Endothelial cell of umbilical vein (primary cell): ENCODE data around the gene TIPARP. TPM values are rescaled to one million over a fixed set of nuclear protein-coding genes. Genes with fewer than 3 reads are reported as not detected.

ENCODE experiments used
- BruUV-seq: library from RNA; stranded (reverse); fragments of 400-500 nt; replicated peaks from 2 replicates; lab custom pipeline; 2021; lab: Mats Ljungman, UMichigan
- CTCF ChIA-PET: fragments of 300-600, 350-600 bp; sonication (Branson Sonifier 250); formaldehyde crosslinking; loops from one replicate; lab custom pipeline; 2021; ENCODE audit warnings: antibody characterized with exemption, inconsistent platforms; lab: Charles Lee
- POLR2A ChIA-PET: fragments of 300-600, 350-600 bp; sonication (Branson Sonifier 250); formaldehyde crosslinking; loops from one replicate; lab custom pipeline; 2021; ENCODE audit warnings: antibody characterized with exemption, inconsistent platforms; lab: Charles Lee
- DNase-seq: peaks from one replicate; pipeline ENCODE4 v3.0.0-alpha.2; 2011; ENCODE audit warnings: low read depth, low spot score
- FAIRE-seq: peaks from 2 replicates; lab custom pipeline; 2011; peaks lifted over from hg19 to GRCh38; lab: Jason Lieb, UNC
- H2AFZ ChIP-seq: 2 replicates; pipeline ENCODE4 v1.6.0; 2012; ENCODE audit warnings: low read depth, low read length, control low read depth, inconsistent platforms
- H3K27ac ChIP-seq: 2 replicates; pipeline ENCODE4 v1.5.1; 2011; ENCODE audit warnings: low read depth, mild to moderate bottlenecking, control low read depth, low read length, moderate library complexity; ENCODE audit not compliant: insufficient read depth
- H3K27me3 ChIP-seq, 2 experiments: 2 replicates each; pipeline versions ENCODE4 v1.6.0 to v1.6.1; 2011; ENCODE audit warnings: low read length in 2 of 2, mixed read lengths in 1 of 2; ENCODE audit not compliant: control insufficient read depth in 2 of 2, insufficient read depth in 2 of 2
- H3K36me3 ChIP-seq, 2 experiments: 2 replicates in 1 of 2; 3 replicates in 1 of 2; pipeline ENCODE4 v1.5.1; 2011; ENCODE audit warnings: low read length in 2 of 2, mild to moderate bottlenecking in 1 of 2, moderate library complexity in 1 of 2; ENCODE audit not compliant: control insufficient read depth in 2 of 2, insufficient read depth in 2 of 2; ENCODE audit errors: extremely low read depth in 1 of 2
- H3K4me1 ChIP-seq: 3 replicates; pipeline ENCODE4 v1.5.1; 2011; ENCODE audit warnings: mild to moderate bottlenecking, low read length; ENCODE audit not compliant: control insufficient read depth, insufficient read depth; ENCODE audit errors: extremely low read depth
- H3K4me2 ChIP-seq: 2 replicates; pipeline ENCODE4 v1.6.1; 2011; ENCODE audit warnings: low read length, control low read depth, mixed read lengths; ENCODE audit not compliant: insufficient read depth
- H3K4me3 ChIP-seq, 3 experiments: fragments of 200-600 bp in 1 of 3; sonication (generic), shearing (Covaris generic) in 1 of 3; replicated peaks in 1 of 3; 2 replicates each; pipeline ENCODE4 v1.5.1; 2011 to 2016; ENCODE audit warnings: control low read depth in 3 of 3, low read length in 3 of 3, mild to moderate bottlenecking in 2 of 3, inconsistent platforms in 1 of 3, low read depth in 1 of 3, moderate library complexity in 1 of 3; ENCODE audit not compliant: insufficient read depth in 1 of 3
- H3K79me2 ChIP-seq: 2 replicates; pipeline ENCODE4 v1.6.0; 2012; ENCODE audit warnings: low read length, inconsistent platforms; ENCODE audit not compliant: control insufficient read depth, insufficient read depth
- H3K9ac ChIP-seq: replicated peaks from 2 replicates; pipeline ENCODE3; 2011; ENCODE audit warnings: low read length, control low read depth; ENCODE audit not compliant: insufficient read depth; ENCODE audit errors: extremely low read depth
- H3K9me1 ChIP-seq: replicated peaks from 3 replicates; pipeline ENCODE4 v1.6.0; 2011; ENCODE audit warnings: mild to moderate bottlenecking, low read length; ENCODE audit not compliant: control insufficient read depth, insufficient read depth; ENCODE audit errors: extremely low read depth
- H3K9me3 ChIP-seq: replicated peaks from 2 replicates; pipeline ENCODE4 v1.5.1; 2012; ENCODE audit warnings: low read length, inconsistent platforms; ENCODE audit not compliant: control insufficient read depth, insufficient read depth
- H4K20me1 ChIP-seq: replicated peaks from 2 replicates; pipeline ENCODE3; 2011; ENCODE audit warnings: mild to moderate bottlenecking, low read length; ENCODE audit not compliant: control insufficient read depth, insufficient read depth; ENCODE audit errors: extremely low read depth
- EZH2 ChIP-seq: IDR thresholded peaks from 2 replicates; pipeline ENCODE4 v1.6.1; 2012; ENCODE audit warnings: borderline replicate concordance, low read depth, mild to moderate bottlenecking, moderate library complexity, low read length, inconsistent platforms; ENCODE audit not compliant: severe bottlenecking
- FOS ChIP-seq: IDR thresholded peaks from 2 replicates; pipeline ENCODE4 v1.6.1; 2011; ENCODE audit warnings: mild to moderate bottlenecking, low read length, moderate library complexity, borderline replicate concordance; ENCODE audit not compliant: insufficient read depth
- GATA2 ChIP-seq: IDR thresholded peaks from 2 replicates; pipeline ENCODE4 v1.7.0; 2011; ENCODE audit warnings: low read depth, mild to moderate bottlenecking, moderate library complexity, mixed read lengths, low read length; ENCODE audit not compliant: insufficient read length, insufficient read depth
- JUN ChIP-seq: IDR thresholded peaks from 2 replicates; pipeline ENCODE4 v1.6.1; 2011; ENCODE audit warnings: borderline replicate concordance, low read depth; ENCODE audit not compliant: insufficient read length, insufficient read depth
- MYC ChIP-seq: IDR thresholded peaks from one replicate; pipeline ENCODE4 v1.6.1; 2011; ENCODE audit warnings: mild to moderate bottlenecking, low read depth, low read length
- POLR2A ChIP-seq: IDR thresholded peaks from 2 replicates; pipeline ENCODE4 v1.6.1; 2012; ENCODE audit warnings: low read depth, mild to moderate bottlenecking, control low read depth, low read length
- POLR2AphosphoS5 ChIP-seq: IDR thresholded peaks from 2 replicates; pipeline ENCODE4 v1.6.1; 2012; ENCODE audit warnings: low read depth, mild to moderate bottlenecking, control low read depth, low read length, moderate library complexity; ENCODE audit not compliant: insufficient read depth
- dilution Hi-C: fragments of 300-500 bp; cut with MboI; formaldehyde crosslinking; loops from one replicate; pipeline ENCODE4 v1.15.0; 2019; ENCODE audit warnings: low sequenced_read_pairs; ENCODE audit not compliant: extremely low pct_ligation_motif_present
- intact Hi-C: fragments of 100-400 bp; cut with micrococcal nuclease; formaldehyde crosslinking; loops from one replicate; pipeline ENCODE4 v1.10.0; 2022
- polyA plus RNA-seq, 4 experiments: library from polyadenylated mRNA; depleted of rRNA in 3 of 4; stranded (reverse) in 3 of 4; unstranded in 1 of 4; fragments of >200 nt; gene quantifications; 2 replicates each; pipeline versions ENCODE4 v1.2.1 to v1.2.3, GENCODE V29; 2011 to 2012; ENCODE audit warnings: missing spikeins in 1 of 4
- total RNA-seq: library from RNA; stranded (reverse); gene quantifications from 2 replicates; pipeline ENCODE4 v1.2.3, GENCODE V29; 2021
- TF ChIP-seq, protein P1 (sequence below): IDR thresholded peaks from 2 replicates; pipeline ENCODE4 v1.6.1; 2011; ENCODE audit not compliant: insufficient read depth, insufficient read length
- TF ChIP-seq, protein P2 (sequence below), 2 donors: IDR thresholded peaks; 1 replicate in 1 of 2; 2 replicates in 1 of 2; pipeline ENCODE4 v1.5.1; 2011; ENCODE audit warnings: low read length in 2 of 2, mild to moderate bottlenecking in 2 of 2, moderate library complexity in 2 of 2, control low read depth in 1 of 2, inconsistent platforms in 1 of 2, low read depth in 1 of 2; ENCODE audit not compliant: insufficient read depth in 1 of 2; ENCODE audit errors: extremely low read depth in 1 of 2

TIPARP gene
- total and polyA plus RNA-seq, 2 donors (not counting 3 experiments of a cell fraction or from before 2014, with no cell fraction given) = 9.1 to 21.2 TPM

GRCh38 chr3:156681002-156681401 is 6.6 kb downstream of the TIPARP start:
- no peaks in the 10 kb centered on the region for H3K9me1 ChIP-seq
- no peak overlapping the region for H3K4me3 ChIP-seq
- dilution Hi-C loops (loop anchor here (25.0 kb wide), 1 partner anchor 456 kb away; no protein-coding TSS in a partner anchor), intact Hi-C loops (loop anchor here (1.0 kb wide), 1 partner anchor 11 kb away; no protein-coding TSS in a partner anchor)
- TF ChIP-seq POLR2A = no peak
- no peak for TF ChIP-seq FOS
- no peak for TF ChIP-seq EZH2
- no peak for TF ChIP-seq JUN
- no peak for TF ChIP-seq POLR2AphosphoS5
- TF ChIP-seq, protein P1, sequence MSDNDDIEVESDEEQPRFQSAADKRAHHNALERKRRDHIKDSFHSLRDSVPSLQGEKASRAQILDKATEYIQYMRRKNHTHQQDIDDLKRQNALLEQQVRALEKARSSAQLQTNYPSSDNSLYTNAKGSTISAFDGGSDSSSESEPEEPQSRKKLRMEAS = no peak
- TF ChIP-seq, protein P2, sequence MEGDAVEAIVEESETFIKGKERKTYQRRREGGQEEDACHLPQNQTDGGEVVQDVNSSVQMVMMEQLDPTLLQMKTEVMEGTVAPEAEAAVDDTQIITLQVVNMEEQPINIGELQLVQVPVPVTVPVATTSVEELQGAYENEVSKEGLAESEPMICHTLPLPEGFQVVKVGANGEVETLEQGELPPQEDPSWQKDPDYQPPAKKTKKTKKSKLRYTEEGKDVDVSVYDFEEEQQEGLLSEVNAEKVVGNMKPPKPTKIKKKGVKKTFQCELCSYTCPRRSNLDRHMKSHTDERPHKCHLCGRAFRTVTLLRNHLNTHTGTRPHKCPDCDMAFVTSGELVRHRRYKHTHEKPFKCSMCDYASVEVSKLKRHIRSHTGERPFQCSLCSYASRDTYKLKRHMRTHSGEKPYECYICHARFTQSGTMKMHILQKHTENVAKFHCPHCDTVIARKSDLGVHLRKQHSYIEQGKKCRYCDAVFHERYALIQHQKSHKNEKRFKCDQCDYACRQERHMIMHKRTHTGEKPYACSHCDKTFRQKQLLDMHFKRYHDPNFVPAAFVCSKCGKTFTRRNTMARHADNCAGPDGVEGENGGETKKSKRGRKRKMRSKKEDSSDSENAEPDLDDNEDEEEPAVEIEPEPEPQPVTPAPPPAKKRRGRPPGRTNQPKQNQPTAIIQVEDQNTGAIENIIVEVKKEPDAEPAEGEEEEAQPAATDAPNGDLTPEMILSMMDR (IDR thresholded peaks at IDR 0.05; ENCODE audit: extremely low read depth in 1 of 2, insufficient read depth in 1 of 2, low read depth in 1 of 2, low read length in 2 of 2) = no peak
- no peak for TF ChIP-seq MYC
- TF ChIP-seq GATA2 = no peak
- POLR2A ChIA-PET = no interaction called here
- no peak overlapping the region for H3K4me2 ChIP-seq
- no peaks in the 10 kb centered on the region for H3K27me3 ChIP-seq
- no peak for FAIRE-seq
- peak; percentile 64 for DNase-seq
- no TSS peak for BruUV-seq
- CTCF ChIA-PET = interaction anchor here (1.2 to 1.5 kb wide), 3 partner anchors 8 to 455 kb away, joined by 3 to 6 read pairs (median 3); no protein-coding TSS in a partner anchor
- no peak overlapping the region for H2AFZ ChIP-seq
- no peaks in the 10 kb centered on the region for H3K9me3 ChIP-seq
- peaks cover 68% of the 10 kb centered on the region for H3K4me1 ChIP-seq
- peaks cover 100% of the 10 kb centered on the region for H3K79me2 ChIP-seq
- peaks cover 6 to 28% of the 10 kb centered on the region in 2 experiments for H3K36me3 ChIP-seq
- no peak overlapping the region for H3K9ac ChIP-seq
- peak overlapping the region; percentile 30 for H3K27ac ChIP-seq
- peaks cover 14% of the 10 kb centered on the region for H4K20me1 ChIP-seq
